Measurements from ENCODE around the gene HS6ST2.

Gene HS6ST2

DNA sequence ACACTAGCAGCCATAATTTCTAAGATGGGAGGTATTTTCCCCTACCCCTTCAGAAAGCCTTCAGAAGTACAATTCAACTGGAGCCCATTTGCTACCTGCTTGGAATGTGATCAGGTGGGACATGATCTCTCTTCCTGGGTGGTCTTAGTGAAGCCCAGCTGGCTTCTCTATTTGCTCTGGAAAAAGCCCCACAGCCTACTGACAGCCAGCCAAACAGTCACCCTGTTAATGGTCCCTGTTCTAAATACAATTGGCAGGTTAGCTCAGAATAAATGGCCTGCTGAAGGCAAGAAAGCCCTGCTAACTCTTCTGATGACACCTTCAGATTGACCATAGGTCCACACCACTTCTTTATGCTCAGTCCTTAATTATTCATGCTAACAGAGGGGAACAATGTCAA is 39.9 kb downstream of the HS6ST2 start:
- H3K4me2 ChIP-seq (ENCODE audit: low read depth, low read length), result no peak overlapping the region
- H3K9me2 ChIP-seq (replicated peaks; ENCODE audit: insufficient read depth, low read length), result no peaks in the 10 kb centered on the region
- no peak overlapping the region for H3K9ac ChIP-seq (ENCODE audit: low read length)
- no peaks in the 10 kb centered on the region for H3K36me3 ChIP-seq (replicated peaks; ENCODE audit: insufficient read depth, low read length)
- H3K79me2 ChIP-seq (ENCODE audit: low read length), result no peaks in the 10 kb centered on the region
- no peaks in the 10 kb centered on the region for H3F3A ChIP-seq (ENCODE audit: insufficient read depth, low read length)
- no peak for DNase-seq
- no peak overlapping the region for H2AFZ ChIP-seq (ENCODE audit: low read length)
- H3K27me3 ChIP-seq (replicated peaks; ENCODE audit: insufficient read depth, low read length), result no peaks in the 10 kb centered on the region
- no peaks in the 10 kb centered on the region for H4K20me1 ChIP-seq (ENCODE audit: insufficient read depth, low read length)
- TF ChIP-seq EZH2phosphoT487 (IDR thresholded peaks at IDR 0.05; ENCODE audit: low read length) (no peak), EZH2 (optimal IDR thresholded peaks at IDR 0.05; ENCODE audit: low read depth, low read length) (no peak)
- TF ChIP-seq, protein P1, sequence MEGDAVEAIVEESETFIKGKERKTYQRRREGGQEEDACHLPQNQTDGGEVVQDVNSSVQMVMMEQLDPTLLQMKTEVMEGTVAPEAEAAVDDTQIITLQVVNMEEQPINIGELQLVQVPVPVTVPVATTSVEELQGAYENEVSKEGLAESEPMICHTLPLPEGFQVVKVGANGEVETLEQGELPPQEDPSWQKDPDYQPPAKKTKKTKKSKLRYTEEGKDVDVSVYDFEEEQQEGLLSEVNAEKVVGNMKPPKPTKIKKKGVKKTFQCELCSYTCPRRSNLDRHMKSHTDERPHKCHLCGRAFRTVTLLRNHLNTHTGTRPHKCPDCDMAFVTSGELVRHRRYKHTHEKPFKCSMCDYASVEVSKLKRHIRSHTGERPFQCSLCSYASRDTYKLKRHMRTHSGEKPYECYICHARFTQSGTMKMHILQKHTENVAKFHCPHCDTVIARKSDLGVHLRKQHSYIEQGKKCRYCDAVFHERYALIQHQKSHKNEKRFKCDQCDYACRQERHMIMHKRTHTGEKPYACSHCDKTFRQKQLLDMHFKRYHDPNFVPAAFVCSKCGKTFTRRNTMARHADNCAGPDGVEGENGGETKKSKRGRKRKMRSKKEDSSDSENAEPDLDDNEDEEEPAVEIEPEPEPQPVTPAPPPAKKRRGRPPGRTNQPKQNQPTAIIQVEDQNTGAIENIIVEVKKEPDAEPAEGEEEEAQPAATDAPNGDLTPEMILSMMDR (IDR thresholded peaks at IDR 0.05; ENCODE audit: low read length), result no peak
- H3K4me3 ChIP-seq (ENCODE audit: low read length), result no peak overlapping the region
- H3K9me3 ChIP-seq (replicated peaks; ENCODE audit: insufficient read depth, low read length), result no peaks in the 10 kb centered on the region
- no peaks in the 10 kb centered on the region for H3K4me1 ChIP-seq (ENCODE audit: low read length)
- no peak overlapping the region for H3K27ac ChIP-seq (ENCODE audit: low read length)

DNA sequence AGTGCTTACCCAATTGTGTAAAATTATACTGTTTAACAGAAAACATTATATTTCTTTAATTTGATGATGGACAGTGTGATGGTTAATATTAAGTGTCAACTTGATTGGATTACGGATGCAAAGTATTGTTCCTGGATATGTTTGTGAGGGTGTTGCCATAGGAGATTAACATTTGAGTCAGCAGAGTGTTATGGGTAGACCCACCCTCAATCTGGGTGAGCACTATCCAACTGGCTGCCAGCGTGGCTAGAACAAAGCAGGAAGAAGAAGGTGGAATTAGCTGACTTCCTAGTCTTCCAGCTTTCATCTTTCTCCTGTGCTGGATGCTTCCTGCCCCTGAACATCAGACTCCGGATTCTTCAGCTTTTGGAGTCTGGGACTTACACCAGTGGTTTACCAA is 42.1 kb downstream of the HS6ST2 start:
- Histone ChIP-seq H3K27me3 (replicated peaks; ENCODE audit: insufficient read depth, low read length) (no peaks in the 10 kb centered on the region), H3K36me3 (replicated peaks; ENCODE audit: insufficient read depth, low read length) (no peaks in the 10 kb centered on the region), H2AFZ (ENCODE audit: low read length) (no peak overlapping the region), H3K4me3 (ENCODE audit: low read length) (no peak overlapping the region), H3K79me2 (ENCODE audit: low read length) (no peaks in the 10 kb centered on the region), H3K4me1 (ENCODE audit: low read length) (no peaks in the 10 kb centered on the region), H3K27ac (ENCODE audit: low read length) (no peak overlapping the region), H3K9me2 (replicated peaks; ENCODE audit: insufficient read depth, low read length) (no peaks in the 10 kb centered on the region), H4K20me1 (ENCODE audit: insufficient read depth, low read length) (no peaks in the 10 kb centered on the region), H3K4me2 (ENCODE audit: low read depth, low read length) (no peak overlapping the region), H3K9me3 (replicated peaks; ENCODE audit: insufficient read depth, low read length) (no peaks in the 10 kb centered on the region), H3F3A (ENCODE audit: insufficient read depth, low read length) (no peaks in the 10 kb centered on the region), H3K9ac (ENCODE audit: low read length) (no peak overlapping the region)
- DNase-seq, result no peak
- TF ChIP-seq, protein P1 (IDR thresholded peaks at IDR 0.05; ENCODE audit: low read length), result no peak
- TF ChIP-seq EZH2 (optimal IDR thresholded peaks at IDR 0.05; ENCODE audit: low read depth, low read length), result no peak
- TF ChIP-seq EZH2phosphoT487 (IDR thresholded peaks at IDR 0.05; ENCODE audit: low read length), result no peak

DNA sequence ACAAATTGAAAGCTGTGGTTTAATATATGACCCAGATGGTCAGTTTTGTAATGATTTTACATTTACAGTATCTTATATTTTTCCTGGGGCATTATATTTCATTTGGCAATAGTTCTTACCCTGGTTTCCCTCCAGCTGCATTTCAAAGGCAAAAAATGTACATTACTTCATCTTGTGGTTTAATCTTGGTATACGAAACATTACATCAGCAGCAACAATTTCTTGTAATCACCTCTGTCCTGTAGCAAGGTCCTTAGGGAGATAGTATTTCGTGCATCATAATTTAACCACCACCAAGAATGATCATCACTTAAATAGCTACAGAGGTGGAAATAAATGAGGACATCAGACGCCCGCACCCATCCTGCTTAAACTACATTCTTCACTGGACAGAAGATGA is 48.8 kb downstream of the HS6ST2 start:
- H4K20me1 ChIP-seq (ENCODE audit: insufficient read depth, low read length), result no peaks in the 10 kb centered on the region
- no peaks in the 10 kb centered on the region for H3K27me3 ChIP-seq (replicated peaks; ENCODE audit: insufficient read depth, low read length)
- no peaks in the 10 kb centered on the region for H3K9me3 ChIP-seq (replicated peaks; ENCODE audit: insufficient read depth, low read length)
- no peak overlapping the region for H3K4me3 ChIP-seq (ENCODE audit: low read length)
- no peaks in the 10 kb centered on the region for H3K36me3 ChIP-seq (replicated peaks; ENCODE audit: insufficient read depth, low read length)
- no peaks in the 10 kb centered on the region for H3K4me1 ChIP-seq (ENCODE audit: low read length)
- H3K79me2 ChIP-seq (ENCODE audit: low read length), result no peaks in the 10 kb centered on the region
- H3K9ac ChIP-seq (ENCODE audit: low read length), result no peak overlapping the region
- H3K9me2 ChIP-seq (replicated peaks; ENCODE audit: insufficient read depth, low read length), result no peaks in the 10 kb centered on the region
- H2AFZ ChIP-seq (ENCODE audit: low read length), result no peak overlapping the region
- H3K4me2 ChIP-seq (ENCODE audit: low read depth, low read length), result no peak overlapping the region
- H3K27ac ChIP-seq (ENCODE audit: low read length), result no peak overlapping the region
- DNase-seq, result no peak
- TF ChIP-seq, protein P1 (IDR thresholded peaks at IDR 0.05; ENCODE audit: low read length), result no peak
- no peak for TF ChIP-seq EZH2phosphoT487 (IDR thresholded peaks at IDR 0.05; ENCODE audit: low read length)
- TF ChIP-seq EZH2 (optimal IDR thresholded peaks at IDR 0.05; ENCODE audit: low read depth, low read length), result no peak
- H3F3A ChIP-seq (ENCODE audit: insufficient read depth, low read length), result no peaks in the 10 kb centered on the region

All from MM.1S (cell line).